Kidney (tissue), 14 donors: ENCODE results near the gene SIGLEC12. TPM values are rescaled to one million over a fixed set of nuclear protein-coding genes. Genes with fewer than 3 reads are reported as not detected.

Experiments used
- DNase-seq, 5 donors: peaks; one replicate each; pipeline ENCODE4 v3.0.0-alpha.2; 2013 to 2020
- FAIRE-seq: peaks from 2 replicates; lab custom pipeline; 2012; peaks lifted over from hg19 to GRCh38; lab: Jason Lieb, UNC
- H3K27ac ChIP-seq, 2 donors: one replicate each; pipeline ENCODE4 v1.7.0; 2013; ENCODE audit warnings: low read depth in 2 of 2, low read length in 2 of 2, inconsistent platforms in 1 of 2
- H3K27me3 ChIP-seq: one replicate; pipeline ENCODE4 v1.7.1; 2013; ENCODE audit warnings: low read length, inconsistent platforms; ENCODE audit not compliant: control insufficient read depth, insufficient read depth
- H3K36me3 ChIP-seq, 3 donors: one replicate each; pipeline versions ENCODE4 v1.7.0 to v1.7.1; 2013; ENCODE audit warnings: low read length in 3 of 3, control low read depth in 1 of 3, inconsistent platforms in 1 of 3; ENCODE audit not compliant: insufficient read depth in 3 of 3, control insufficient read depth in 2 of 3
- H3K4me1 ChIP-seq, 3 donors: one replicate each; pipeline versions ENCODE4 v1.7.0 to v1.7.1; 2013; ENCODE audit warnings: low read length in 3 of 3, inconsistent platforms in 1 of 3, low read depth in 1 of 3; ENCODE audit not compliant: control insufficient read depth in 2 of 3, insufficient read depth in 2 of 3
- H3K4me3 ChIP-seq, 3 donors: one replicate each; pipeline versions ENCODE4 v1.7.0 to v1.8.1; 2013; ENCODE audit warnings: low read length in 3 of 3, control low read depth in 1 of 3, inconsistent platforms in 1 of 3
- H3K9ac ChIP-seq, 3 donors: one replicate each; pipeline versions ENCODE4 v1.7.0 to v1.7.1; 2013; ENCODE audit warnings: low read length in 3 of 3, control low read depth in 1 of 3, inconsistent platforms in 1 of 3
- H3K9me3 ChIP-seq, 3 donors: one replicate each; pipeline versions ENCODE4 v1.7.0 to v1.7.1; 2013; ENCODE audit warnings: low read length in 3 of 3, control low read depth in 1 of 3, inconsistent platforms in 1 of 3; ENCODE audit not compliant: control insufficient read depth in 2 of 3, insufficient read depth in 1 of 3
- intact Hi-C: fragments of 100-400 bp; cut with DNase I; formaldehyde crosslinking; loops from one replicate; pipeline ENCODE4 v1.11.1; 2022
- polyA plus RNA-seq: library from polyadenylated mRNA; stranded (reverse); fragments of 350-450 nt; fragmentation: Illumina TruSeq; extraction: RNeasy Lipid Tissue Mini Kit (QIAGEN cat#74804); gene quantifications from one replicate; pipeline ENCODE4 v1.2.3, GENCODE V29; 2014; ENCODE audit warnings: low read depth, low replicate concordance; ENCODE audit not compliant: insufficient read depth
- total RNA-seq: library from RNA; stranded (reverse); fragmentation: NEBNext Ultra II Directional; extraction: Animal tissue kit (Norgen Biotek cat#: 25700); gene quantifications from one replicate; pipeline ENCODE4 v1.2.1, GENCODE V29; 2021
- TF ChIP-seq, protein P1 (sequence below): IDR thresholded peaks from 3 replicates; pipeline ENCODE4 v1.5.1; 2012; ENCODE audit warnings: mild to moderate bottlenecking, moderate library complexity, borderline replicate concordance; ENCODE audit not compliant: insufficient read depth; ENCODE audit errors: extremely low read depth
- donor health status: control.
- donor health status: control.
- donor health status: control.
- donor health status: control.
- donor health status: control.
- donor health status: DM: yes; HTN: yes; CAD: no.
- donor health status: Normal renal cell carcinoma (clear cell type).

The SIGLEC12 gene
- total and polyA plus RNA-seq, 2 donors from 2014 or later: 0.66 TPM; not detected in 1

DNA sequence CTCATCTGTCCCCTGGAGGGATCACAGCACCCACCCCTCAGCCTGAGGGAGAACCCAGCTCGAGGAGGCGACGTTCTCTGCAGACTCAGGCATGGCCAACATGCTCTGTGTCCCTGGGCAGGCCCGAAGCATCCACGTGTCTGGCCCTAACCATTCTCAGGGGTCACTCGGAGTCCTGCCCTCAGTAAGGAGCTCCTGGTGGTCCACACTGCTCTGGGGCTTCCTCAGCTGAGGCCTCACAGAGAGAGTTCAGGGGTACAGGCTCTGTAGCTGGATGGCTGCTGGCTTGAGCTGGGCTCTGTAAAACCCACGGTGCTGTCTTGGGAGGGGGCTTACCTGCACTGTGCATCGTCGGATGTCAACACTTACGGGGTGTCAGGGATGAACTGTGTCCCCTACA is 38.9 kb downstream of the SIGLEC12 start:
- no peak overlapping the region for H3K27ac ChIP-seq
- H3K36me3 ChIP-seq: no peaks in the 10 kb centered on the region
- FAIRE-seq (no peak), DNase-seq (no peak)
- H3K9me3 ChIP-seq: no peaks in the 10 kb centered on the region
- no peaks in the 10 kb centered on the region for H3K4me1 ChIP-seq
- no peak overlapping the region for H3K4me3 ChIP-seq
- H3K9ac ChIP-seq: no peak overlapping the region
- H3K27me3 ChIP-seq: peaks cover 2% of the 10 kb centered on the region
- TF ChIP-seq, protein P1, sequence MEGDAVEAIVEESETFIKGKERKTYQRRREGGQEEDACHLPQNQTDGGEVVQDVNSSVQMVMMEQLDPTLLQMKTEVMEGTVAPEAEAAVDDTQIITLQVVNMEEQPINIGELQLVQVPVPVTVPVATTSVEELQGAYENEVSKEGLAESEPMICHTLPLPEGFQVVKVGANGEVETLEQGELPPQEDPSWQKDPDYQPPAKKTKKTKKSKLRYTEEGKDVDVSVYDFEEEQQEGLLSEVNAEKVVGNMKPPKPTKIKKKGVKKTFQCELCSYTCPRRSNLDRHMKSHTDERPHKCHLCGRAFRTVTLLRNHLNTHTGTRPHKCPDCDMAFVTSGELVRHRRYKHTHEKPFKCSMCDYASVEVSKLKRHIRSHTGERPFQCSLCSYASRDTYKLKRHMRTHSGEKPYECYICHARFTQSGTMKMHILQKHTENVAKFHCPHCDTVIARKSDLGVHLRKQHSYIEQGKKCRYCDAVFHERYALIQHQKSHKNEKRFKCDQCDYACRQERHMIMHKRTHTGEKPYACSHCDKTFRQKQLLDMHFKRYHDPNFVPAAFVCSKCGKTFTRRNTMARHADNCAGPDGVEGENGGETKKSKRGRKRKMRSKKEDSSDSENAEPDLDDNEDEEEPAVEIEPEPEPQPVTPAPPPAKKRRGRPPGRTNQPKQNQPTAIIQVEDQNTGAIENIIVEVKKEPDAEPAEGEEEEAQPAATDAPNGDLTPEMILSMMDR: no peak
- intact Hi-C loops: no loop called here

DNA sequence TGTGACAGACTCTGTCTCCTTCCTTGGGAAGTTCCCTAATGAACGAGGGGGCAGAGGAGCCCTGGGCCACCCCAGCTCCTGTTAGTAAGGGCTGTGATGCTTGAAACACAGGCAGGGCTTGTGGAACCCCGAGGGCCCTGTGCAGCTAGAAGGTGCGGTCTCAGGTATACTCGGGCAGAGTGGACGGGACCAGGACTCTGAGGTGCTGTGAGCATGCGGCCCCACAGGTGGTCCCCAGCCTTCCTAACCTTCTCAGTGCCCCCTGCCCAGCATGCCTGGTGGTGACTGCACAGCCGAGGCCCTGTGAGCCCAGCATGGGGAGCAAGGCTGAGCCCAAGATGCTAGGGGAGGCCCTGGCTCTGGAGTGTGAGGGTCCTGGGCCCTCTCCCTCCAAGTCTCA is 39.3 kb downstream of the SIGLEC12 start:
- intact Hi-C loops: no loop called here
- DNase-seq (no peak), FAIRE-seq (no peak)
- Histone ChIP-seq H3K27ac (no peak overlapping the region), H3K36me3 (no peaks in the 10 kb centered on the region), H3K4me1 (no peaks in the 10 kb centered on the region), H3K4me3 (no peak overlapping the region), H3K27me3 (peaks cover 2% of the 10 kb centered on the region), H3K9me3 (no peaks in the 10 kb centered on the region), H3K9ac (no peak overlapping the region)
- TF ChIP-seq, protein P1: no peak

DNA sequence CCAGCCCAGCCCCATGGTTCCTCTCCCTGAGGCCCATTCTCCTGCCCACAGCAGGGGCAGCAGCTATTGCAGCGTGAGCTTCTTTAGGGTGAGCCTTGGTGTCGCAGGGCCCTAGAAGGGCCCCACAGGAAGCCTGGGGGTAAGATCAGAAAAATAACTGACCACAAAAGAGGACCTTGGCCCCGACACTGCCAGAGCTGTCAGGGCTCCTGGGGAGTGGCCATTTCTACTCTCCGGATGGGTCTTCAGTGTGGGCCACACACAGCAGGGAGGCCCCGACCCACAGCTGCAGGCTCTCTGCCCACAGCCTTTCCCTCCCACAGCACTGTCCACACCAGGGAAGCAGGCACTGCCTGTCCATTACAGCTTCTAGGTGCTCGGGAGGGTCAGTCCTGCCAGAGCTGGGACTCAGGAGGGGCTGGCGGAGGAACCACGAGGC is 39.9 kb downstream of the SIGLEC12 start:
- FAIRE-seq (no peak), DNase-seq (no peak)
- TF ChIP-seq, protein P1: no peak
- H3K27ac ChIP-seq: no peak overlapping the region
- intact Hi-C loops: no loop called here
- H3K36me3 ChIP-seq: no peaks in the 10 kb centered on the region
- no peaks in the 10 kb centered on the region for H3K9me3 ChIP-seq
- no peak overlapping the region for H3K9ac ChIP-seq
- peaks cover 2% of the 10 kb centered on the region for H3K27me3 ChIP-seq
- no peak overlapping the region for H3K4me3 ChIP-seq
- H3K4me1 ChIP-seq: no peaks in the 10 kb centered on the region
